Anterior cingulate cortex (tissue), 58 donors: ENCODE results near the gene TTC8.
"Not testable (repeated sequence)": the region's sequence is repeated elsewhere in the genome, so short reads cannot be mapped to it uniquely, and the experiment has no call there.

ENCODE experiments used
- DNase-seq, 58 donors: peaks; one replicate each; lab custom pipeline; 2025; lab: John Stamatoyannopoulos, UW

The TTC8 gene

DNA sequence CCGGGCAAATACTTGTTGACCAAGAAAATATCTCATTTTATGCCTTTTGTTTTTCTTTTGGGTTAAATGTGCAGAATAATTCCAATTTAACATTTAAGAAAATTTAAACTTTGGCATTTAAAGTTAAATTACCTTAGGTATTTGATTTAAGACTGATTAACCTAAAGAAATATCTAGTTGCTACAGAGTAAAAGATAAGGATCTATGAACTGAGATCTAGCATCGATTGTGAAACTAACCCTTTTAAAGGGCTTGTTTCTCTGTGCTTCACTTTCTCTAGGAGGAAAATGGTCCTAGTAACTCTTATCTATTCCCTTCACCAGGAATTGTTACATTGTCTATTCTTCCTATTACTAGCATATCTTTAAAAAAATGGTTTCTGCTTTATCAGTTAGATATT lies 2.6 kb upstream of the TTC8 start:
- no peak for DNase-seq

DNA sequence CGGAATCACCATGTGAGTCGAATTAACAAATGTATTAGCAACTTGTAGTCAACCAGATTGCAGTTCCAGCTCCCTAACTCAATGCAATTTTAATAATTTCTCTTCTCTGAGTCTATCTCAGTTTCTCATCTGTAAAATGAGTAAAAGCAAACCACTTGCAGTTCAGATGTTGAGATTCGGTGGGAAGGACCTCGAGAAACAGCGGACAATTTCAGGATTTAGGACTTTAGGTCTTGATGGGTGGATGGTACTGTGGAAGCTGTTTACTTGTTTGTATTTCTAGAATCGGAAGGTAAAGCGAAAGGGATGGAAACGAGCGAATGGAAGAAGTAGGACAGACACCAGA lies 510 bp upstream of the TTC8 start:
- no peak for DNase-seq

DNA sequence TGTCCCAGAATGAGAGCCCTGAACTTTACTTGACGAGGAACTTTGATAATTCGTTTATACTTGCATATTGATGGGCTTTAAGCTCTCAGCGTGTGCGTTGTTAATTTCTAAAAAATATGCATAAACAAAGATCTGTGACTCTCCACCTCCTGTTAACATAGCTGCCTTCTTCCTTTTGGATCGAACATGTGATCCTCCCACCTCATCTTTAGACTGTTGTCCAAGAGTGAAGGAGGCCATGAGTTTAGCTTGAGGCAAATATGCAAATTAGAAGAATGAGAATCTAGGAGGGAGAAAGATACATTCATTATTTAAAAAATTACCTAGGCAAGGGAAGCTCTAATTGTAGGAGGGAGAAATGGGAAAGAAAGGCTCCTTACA lies 617 bp downstream of the TTC8 start:
- no peak for DNase-seq

DNA sequence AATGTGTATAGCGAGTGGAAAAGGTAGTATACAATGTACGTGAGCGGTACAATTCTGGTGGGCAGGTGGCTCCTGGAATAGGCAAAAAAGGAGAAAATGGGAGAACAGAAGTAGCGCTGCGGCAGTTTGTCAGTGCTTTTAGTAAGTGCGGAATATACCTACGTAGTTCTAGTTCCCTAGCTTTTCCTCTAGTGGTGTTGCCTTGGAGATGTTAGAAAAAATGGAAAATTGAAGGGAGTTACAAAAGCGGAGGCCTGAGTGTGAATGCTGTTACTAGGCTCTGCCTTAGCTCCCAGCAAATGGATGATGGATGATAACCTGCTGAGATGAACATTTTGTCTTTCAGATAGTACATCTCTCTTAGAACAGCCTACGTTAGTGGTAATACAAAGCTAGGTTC lies 1.1 kb downstream of the TTC8 start:
- peak in 8 of 58 donors; percentile 1 to 14 (median 5) for DNase-seq

DNA sequence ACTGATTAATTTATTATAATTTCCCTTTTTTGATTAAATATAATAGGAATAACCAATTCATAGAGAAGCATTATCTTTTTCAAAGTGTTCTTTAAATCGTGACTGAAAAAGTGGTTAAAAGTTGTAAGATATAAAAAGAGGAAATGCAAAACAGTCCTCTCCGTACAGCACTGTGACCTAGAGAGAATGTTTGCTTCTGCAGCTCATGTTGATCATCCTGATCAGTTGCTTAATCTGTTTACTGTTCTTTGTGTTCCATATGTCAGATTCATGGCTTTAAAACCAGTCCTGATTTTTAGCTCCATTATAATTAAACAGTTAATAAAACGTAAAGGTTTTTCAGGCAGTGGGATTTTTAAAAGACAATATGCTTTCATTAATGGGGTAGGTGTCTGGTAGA lies 4.7 kb downstream of the TTC8 start:
- no peak for DNase-seq

DNA sequence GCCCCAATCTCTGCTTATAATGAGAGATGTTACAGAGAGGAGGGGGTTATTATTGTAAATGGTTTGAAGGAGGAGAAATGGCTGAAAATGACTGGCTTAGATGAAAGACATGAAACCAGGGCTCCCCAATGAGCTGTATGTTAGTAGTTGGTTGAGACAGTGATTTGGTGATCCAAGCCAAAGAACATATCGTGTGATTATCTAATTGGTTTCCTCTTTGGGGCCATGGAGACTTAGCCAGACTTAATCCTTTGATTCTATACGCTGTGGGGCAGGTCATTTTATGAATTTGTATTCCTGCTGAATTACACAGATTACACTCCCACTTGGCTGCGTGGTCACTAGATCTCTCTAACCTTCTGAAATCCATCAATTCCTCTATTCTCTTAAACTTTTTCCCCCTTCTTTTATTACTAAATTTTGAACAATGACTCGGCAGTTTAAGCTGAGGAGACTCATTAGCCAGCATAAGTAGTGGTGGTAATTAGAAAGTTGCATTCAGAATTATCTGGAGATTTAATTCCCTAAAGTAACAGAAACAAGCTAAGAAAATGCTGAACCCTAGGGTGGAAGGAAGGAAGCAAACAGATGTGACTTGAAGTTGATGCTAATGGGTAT lies 5.3 kb downstream of the TTC8 start:
- DNase-seq = no peak

DNA sequence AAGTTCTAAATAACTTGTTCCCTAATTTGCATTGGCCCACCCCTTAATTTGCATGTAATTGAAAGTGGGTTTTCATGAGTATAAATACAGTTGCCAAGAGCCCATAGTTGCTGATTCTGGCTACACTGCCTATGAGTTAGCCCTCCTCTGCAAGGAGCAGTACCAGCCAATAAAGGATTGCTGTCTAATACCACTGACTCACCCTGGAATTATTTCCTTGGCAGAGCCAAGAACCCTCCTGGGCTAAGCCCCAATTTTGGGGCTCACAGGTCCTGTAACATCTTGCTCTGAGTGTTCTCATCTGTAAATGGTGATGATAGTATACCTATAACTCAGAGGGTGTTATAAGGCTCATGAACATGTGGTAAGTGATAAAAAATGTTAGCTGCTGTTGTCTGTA lies 6.8 kb downstream of the TTC8 start:
- DNase-seq = peak in 1 of 58 donors; percentile 7

DNA sequence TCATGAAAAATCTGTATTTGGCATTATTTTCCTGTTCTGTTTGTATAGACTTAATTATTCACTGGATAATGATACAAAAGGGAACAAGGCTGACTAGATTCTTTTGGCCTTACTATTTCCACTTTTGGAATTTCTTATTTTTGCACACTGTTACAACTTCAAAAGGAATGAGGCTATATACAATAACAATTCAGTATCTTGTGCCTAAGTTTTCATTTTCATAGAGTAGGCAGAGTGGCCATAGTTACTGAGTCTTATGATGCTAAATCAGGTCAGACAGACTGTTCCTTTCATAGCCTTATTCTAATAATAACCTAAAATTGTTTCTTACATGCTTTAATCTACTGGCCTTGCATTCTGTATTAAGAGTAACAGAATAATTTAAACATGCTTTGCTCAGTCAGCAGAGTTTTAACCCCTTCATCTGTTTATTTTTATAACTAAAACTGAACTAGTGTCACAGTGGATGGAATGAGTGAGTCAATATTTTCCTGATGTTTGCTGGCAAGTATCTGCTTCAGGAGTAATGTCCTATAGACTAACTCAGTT lies 10.5 kb downstream of the TTC8 start:
- no peak for DNase-seq

DNA sequence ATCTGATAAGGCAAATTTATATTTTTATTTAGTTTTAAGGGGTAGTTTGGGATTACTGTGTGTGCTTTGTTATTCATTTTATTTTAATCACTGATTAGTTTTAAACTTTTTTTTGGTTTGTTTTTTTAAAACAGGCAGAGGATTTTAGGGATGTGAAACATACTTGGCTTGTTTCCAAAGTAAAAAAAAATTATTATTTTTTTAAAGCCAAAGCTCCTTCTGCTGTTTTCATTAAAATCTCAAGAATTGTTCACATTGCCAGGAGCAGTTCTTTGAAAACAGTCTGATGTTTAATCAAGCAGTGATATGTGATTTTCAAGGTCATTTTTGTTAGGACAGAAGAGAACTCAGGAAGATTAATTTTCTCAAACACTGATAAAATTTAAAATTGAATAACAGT lies 11.2 kb downstream of the TTC8 start:
- no peak for DNase-seq

DNA sequence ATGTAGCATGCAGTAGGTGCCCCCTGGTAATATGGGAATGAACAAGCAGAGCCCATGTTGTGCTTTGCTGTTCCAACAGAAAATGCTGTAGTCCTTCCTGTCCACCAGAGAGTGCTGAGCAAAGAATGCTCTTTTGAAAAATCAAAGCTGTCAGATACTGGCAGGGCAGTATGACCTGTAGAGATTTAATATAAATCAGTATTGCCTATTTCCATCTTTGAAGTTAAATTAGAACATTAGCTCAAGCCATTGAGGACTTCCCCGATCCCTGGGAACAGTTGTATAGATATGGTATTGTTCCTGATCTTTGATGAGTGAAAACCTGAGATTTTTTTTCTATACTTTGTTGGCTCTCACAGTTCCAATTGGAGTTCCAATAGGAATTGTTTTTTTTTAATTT lies 13.0 kb downstream of the TTC8 start:
- no peak for DNase-seq

DNA sequence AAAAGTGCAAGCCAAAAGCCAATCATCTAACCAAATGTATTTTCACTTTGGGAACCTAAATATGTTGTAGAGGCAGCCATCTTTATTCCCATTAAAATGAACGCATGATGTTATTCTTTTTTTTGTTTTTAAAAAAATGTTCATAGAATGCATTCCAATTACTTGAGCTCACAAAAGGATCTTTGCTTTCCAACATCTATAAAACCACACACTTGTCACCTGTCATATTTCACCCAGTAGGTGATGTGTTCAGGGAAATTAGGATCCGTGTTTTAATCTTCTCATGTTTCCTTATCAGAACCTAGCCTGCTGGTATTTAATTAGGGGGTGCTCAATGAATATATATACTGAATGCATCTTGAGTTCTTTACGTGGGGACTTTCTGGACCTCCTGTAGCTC lies 13.6 kb downstream of the TTC8 start:
- DNase-seq = no peak

DNA sequence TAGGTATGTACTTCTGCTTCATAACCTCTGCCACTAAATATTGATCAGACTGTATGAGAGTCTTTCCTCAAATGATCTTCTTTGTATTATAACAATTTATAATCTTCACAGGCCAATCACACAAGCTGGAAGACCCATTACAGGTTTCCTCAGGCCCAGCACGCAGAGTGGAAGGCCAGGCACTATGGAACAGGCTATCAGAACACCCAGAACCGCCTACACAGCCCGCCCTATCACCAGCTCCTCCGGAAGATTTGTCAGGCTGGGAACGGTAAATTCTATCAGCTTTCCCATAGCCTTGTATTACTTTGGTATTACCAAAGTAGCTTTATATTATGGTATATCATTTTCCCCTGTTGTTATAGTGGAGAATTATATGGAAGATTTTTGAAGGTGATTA lies 16.5 kb downstream of the TTC8 start:
- no peak for DNase-seq

DNA sequence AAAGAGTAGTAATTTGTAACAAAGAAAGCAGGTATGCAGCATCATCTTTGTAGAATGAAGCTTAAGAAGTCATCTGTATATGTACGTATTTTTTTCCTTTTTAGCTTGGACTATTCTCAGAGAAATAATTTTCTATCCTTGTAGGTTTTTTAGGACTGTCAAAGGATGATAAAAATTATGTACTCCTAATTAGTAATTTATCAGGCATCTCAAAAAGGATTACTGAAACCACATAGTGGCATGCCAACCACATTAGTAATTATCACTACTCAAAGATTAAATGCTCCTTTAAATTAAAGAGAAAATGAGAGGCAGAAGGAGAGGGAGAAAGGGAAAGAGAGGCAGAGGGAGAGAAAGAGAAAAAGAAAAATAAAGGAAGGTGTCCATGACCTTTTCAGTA lies 17.3 kb downstream of the TTC8 start:
- DNase-seq = no peak

DNA sequence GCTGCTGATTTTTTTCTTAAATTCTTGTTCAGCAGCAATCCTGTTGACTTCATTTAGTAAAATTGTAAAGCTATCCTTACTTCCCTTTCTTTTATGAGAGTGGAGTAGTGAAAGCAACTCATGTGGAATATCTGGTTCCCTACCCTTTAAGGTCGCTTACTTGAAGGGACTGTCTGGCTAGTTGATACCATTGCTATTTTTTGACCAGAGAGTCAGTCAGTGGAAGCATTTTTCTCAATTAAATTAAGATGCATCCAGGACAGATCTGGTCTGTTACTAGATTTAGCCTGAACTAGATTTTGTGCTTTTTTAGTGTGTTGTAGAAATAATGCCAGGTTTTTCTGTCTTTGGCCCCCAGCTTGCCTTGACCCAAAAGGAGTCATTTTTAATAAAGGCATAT lies 18.0 kb downstream of the TTC8 start:
- DNase-seq = no peak

DNA sequence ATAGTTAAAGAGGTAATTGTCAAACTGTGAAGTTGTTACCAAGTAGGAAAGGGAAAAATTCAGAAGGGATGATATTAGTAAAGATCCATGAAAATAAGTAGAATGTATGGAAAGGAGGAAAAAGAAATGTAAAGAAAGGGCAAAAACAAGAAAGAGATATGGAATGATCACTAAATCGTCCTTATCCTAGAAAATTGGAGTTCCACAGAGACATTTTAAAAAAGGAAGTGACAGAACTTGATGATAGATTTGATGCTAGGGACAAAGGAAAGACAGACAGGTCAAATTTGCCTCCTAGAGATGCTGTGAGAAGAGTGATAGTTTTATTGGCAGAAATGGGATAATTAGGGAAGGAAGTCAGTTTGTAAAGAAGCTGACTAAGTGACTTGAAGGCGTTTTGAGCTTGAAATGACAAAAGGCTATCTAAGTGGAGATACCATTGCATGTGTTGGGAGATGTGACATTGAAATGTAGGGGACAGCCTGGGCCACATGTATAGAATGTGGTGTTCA lies 20.6 kb downstream of the TTC8 start:
- no peak for DNase-seq

DNA sequence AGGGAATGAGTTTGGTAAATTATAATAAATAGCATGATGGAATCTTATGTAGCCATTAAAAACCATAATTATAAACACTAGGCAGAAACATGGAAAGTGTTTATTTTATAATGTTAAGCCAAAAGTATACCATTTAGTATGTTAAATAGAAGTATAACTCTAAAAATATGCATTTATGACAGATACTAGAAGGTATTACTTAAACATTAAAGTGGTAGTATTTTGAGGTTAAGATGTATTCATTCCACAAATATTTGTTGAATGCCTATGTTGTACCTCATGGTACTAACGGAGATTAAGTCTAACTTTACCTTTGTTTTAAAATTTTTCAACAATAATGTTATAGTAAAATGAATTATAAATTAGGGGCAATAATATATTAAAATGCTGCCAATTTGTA lies 24.1 kb downstream of the TTC8 start:
- no peak for DNase-seq

DNA sequence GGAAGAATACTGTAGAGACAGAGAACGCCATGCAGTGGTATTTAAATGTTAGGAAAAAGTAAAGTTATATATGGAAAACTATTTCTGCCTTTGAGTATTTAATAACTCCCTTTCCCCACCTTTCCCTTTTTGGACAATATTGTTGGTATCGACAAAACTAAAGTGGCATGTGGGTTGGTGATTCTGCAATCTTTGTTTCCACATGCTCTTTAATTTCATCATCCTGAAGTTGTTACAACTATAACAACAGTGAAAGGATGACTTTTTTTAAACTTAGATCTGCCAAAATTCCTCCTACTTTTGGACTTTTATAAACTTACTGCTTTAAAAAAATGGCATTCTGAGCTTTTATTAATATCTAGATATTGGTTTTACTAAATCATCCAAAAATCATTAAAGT lies 25.3 kb downstream of the TTC8 start:
- no peak for DNase-seq

DNA sequence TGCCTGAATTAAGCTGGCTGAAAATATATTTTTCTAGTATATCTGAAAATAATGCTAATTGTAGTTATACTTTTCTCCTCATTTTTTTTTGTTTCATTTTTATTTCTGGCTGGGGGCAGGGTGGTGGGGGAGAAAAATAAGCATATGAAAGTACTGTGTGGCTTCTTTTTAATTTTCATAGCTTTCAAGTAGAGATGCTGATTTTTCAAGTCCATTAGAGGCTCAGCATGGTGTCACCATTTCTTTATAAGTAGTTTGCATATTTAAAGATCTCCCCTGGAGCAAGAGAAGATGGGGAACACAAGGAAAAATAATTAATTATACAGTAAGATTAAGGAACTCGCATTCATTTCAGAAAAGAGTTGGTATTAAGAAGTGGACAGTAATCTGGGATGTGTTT lies 27.1 kb downstream of the TTC8 start:
- DNase-seq = no peak

DNA sequence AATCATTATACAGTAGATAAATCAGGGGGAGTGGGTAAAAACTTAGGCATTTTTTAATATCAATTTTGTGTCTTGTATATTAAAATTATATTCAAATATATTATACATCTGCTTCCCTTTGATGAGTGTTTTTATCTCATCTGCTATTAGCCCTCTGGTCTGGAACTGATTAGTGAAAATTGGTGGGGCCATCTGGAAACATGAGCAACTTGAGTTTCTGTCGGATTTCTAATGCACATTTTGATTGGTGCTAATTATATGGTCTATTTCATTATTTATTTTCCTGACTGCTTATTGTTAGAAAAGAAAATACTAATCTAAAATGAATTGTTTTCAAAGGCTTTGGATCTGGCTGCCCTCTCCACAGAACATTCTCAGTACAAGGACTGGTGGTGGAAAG lies 28.2 kb downstream of the TTC8 start:
- DNase-seq = no peak

DNA sequence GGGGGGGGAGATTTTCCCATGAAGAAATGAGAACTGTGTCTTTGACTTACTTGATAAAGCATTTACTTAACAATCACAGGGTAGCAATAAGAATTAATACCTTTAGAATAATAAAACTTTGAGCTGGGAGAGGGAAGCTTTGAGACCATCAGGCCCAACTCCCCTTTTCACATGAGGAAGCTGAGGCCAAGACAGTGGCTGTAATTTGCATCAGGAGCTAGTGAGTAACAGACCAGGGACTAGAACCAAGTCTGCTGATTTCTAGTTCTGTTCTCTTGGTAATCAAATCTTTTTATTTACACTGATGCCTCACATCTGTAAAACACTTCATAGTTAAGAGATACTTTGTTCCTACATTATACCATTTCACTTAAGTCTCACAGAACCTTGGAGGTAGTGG lies 28.7 kb downstream of the TTC8 start:
- no peak for DNase-seq

DNA sequence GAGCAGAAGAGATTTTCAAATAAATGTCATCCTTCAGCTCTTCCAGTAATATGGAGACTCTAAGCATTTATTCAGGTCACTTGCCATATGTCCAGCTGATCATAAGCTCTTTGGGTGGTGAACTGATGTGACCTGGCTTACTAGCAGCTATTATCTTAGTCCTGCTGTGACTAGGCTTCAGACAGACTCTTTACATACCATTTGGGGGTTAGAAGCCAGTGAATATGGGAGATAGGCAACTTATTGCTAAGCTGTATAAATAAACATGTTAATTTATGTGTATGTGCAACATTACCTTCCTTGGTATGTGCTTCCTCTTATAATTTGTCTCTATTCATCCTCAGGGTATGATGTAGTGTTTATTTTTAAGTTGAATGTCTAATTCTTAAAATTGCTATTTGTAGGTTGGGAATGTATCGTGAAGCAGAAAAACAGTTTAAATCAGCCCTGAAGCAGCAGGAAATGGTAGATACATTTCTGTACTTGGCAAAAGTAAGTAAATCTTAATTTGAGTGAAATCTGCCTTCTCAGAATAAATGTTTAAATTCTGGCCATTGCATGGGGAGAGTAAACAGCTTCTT lies 32.4 kb downstream of the TTC8 start:
- no peak for DNase-seq

DNA sequence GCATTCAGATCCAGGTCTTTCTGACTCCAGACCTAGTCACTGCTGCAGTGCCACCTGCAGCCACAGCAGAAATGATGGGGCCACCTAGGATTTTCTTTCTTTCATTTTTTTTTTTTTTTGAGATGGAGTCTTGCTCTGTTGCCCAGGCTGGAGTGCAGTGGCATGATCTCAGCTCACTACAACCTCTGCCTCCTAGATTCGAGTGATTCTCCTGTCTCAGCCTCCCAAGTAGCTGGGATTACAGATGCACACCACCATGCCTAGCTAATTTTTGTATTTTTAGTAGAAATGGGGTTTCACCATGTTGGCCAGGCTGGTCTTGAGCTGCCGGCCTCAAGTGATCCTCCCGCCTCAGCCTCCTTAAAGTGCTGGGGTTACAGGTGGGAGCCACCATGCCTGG lies 33.4 kb downstream of the TTC8 start:
- not testable (repeated sequence) for DNase-seq

DNA sequence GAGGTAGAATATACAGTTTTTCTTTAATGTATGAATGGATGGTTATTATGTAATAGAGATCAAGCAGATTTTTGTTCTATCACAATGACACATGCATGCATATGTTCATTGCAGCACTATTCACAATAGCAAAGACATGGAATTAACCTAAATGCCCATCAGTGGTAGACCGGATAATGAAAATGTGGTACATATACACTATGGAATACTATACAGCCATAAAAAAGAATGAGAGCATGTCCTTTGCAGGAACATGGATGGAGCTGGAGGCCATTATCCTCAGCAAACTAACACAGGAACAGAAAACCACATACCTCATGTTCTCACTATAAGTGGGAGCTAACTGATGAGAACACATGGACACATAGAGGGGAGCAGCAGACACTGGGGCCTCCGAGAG lies 34.7 kb downstream of the TTC8 start:
- not testable (repeated sequence) for DNase-seq
